Activated naive CD4-positive, alpha-beta T cell treated with anti-CD3 and anti-CD28 coated beads for 36 hours (primary cell): ENCODE measurements around the gene CPT1C. TPM values are rescaled to one million over a fixed set of nuclear protein-coding genes. Genes with fewer than 3 reads are reported as not detected.

Experiments
- CTCF ChIA-PET: fragments of 350-600 bp; sonication (Branson Sonifier 250); formaldehyde crosslinking; loops from one replicate; lab custom pipeline; 2021; ENCODE audit warnings: antibody characterized with exemption; lab: Charles Lee
- DNase-seq: peaks from one replicate; pipeline ENCODE4 v3.0.0-alpha.2; 2020
- H3K27ac Mint-ChIP-seq: one replicate; pipeline ENCODE4 v1.8.0; 2021; ENCODE audit warnings: mild to moderate bottlenecking, mixed read lengths
- H3K27me3 Mint-ChIP-seq: one replicate; pipeline ENCODE4 v1.8.0; 2021; ENCODE audit warnings: low read depth, mixed read lengths
- H3K36me3 Mint-ChIP-seq: one replicate; pipeline ENCODE4 v1.8.0; 2021; ENCODE audit warnings: low read depth, mixed read lengths
- H3K4me1 Mint-ChIP-seq: one replicate; pipeline ENCODE4 v1.8.0; 2021; ENCODE audit warnings: low read depth, mixed read lengths
- H3K4me3 Mint-ChIP-seq: one replicate; pipeline ENCODE4 v1.8.0; 2021; ENCODE audit warnings: mild to moderate bottlenecking, moderate library complexity, mixed read lengths
- H3K9me3 Mint-ChIP-seq: one replicate; pipeline ENCODE4 v1.8.0; 2021; ENCODE audit warnings: mixed read lengths
- intact Hi-C: fragments of 100-400 bp; cut with micrococcal nuclease; formaldehyde crosslinking; loops from one replicate; pipeline ENCODE4 v1.15.1; 2023
- total RNA-seq, 2 experiments: library from RNA; stranded (reverse); gene quantifications; one replicate each; pipeline ENCODE4 v1.2.3, GENCODE V29; 2021

Gene CPT1C
- total RNA-seq, 2 experiments from 2014 or later, result 0.32 to 0.48 TPM

GRCh38 chr19:49727217-49728030 lies 36.5 kb downstream of the CPT1C start:
- H3K4me3 Mint-ChIP-seq, result no peak overlapping the region

GRCh38 chr19:49730166-49730565 lies 39.2 kb downstream of the CPT1C start:
- Mint-ChIP-seq H3K9me3 (no peaks in the 10 kb centered on the region), H3K36me3 (no peaks in the 10 kb centered on the region), H3K27me3 (no peaks in the 10 kb centered on the region), H3K4me3 (no peak overlapping the region), H3K27ac (no peak overlapping the region), H3K4me1 (no peaks in the 10 kb centered on the region)
- CTCF ChIA-PET, result interaction anchor here (1.4 kb wide), 1 partner anchor 12 kb away, joined by 4 read pairs; no protein-coding TSS in a partner anchor
- no peak for DNase-seq
- intact Hi-C loops, result no loop called here

More at GRCh38 chr19:49727217-49728030, 36.5 kb downstream of the CPT1C start:
- Mint-ChIP-seq H3K27ac (no peak overlapping the region), H3K4me1 (no peaks in the 10 kb centered on the region), H3K27me3 (no peaks in the 10 kb centered on the region), H3K9me3 (no peaks in the 10 kb centered on the region), H3K36me3 (peaks cover 5% of the 10 kb centered on the region)
- DNase-seq, result no peak
- intact Hi-C loops, result no loop called here
- CTCF ChIA-PET, result no interaction called here

- H3K4me1 Mint-ChIP-seq, result peaks cover 2% of the 10 kb centered on the region
- no peaks in the 10 kb centered on the region for H3K9me3 Mint-ChIP-seq
- no peaks in the 10 kb centered on the region for H3K36me3 Mint-ChIP-seq
- no peak overlapping the region for H3K27ac Mint-ChIP-seq
- CTCF ChIA-PET, result no interaction called here
- no peak overlapping the region for H3K4me3 Mint-ChIP-seq
- no peak for DNase-seq
- no peaks in the 10 kb centered on the region for H3K27me3 Mint-ChIP-seq
- intact Hi-C loops, result no loop called here
Measured at GRCh38 chr19:49738268-49738667, 47.4 kb downstream of the CPT1C start.

GRCh38 chr19:49739098-49739497 lies 48.2 kb downstream of the CPT1C start:
- no peak for DNase-seq
- intact Hi-C loops, result no loop called here
- H3K4me1 Mint-ChIP-seq, result peaks cover 2% of the 10 kb centered on the region
- CTCF ChIA-PET, result no interaction called here
- no peaks in the 10 kb centered on the region for H3K27me3 Mint-ChIP-seq
- no peak overlapping the region for H3K4me3 Mint-ChIP-seq
- no peaks in the 10 kb centered on the region for H3K9me3 Mint-ChIP-seq
- H3K27ac Mint-ChIP-seq, result no peak overlapping the region
- H3K36me3 Mint-ChIP-seq, result no peaks in the 10 kb centered on the region

- Mint-ChIP-seq H3K36me3 (no peaks in the 10 kb centered on the region), H3K27me3 (no peaks in the 10 kb centered on the region), H3K27ac (no peak overlapping the region), H3K4me1 (peaks cover 2% of the 10 kb centered on the region), H3K4me3 (no peak overlapping the region), H3K9me3 (no peaks in the 10 kb centered on the region)
- CTCF ChIA-PET, result interaction anchor here (0.7 kb wide), 1 partner anchor 29 kb away, joined by 3 read pairs; no protein-coding TSS in a partner anchor
- intact Hi-C loops, result no loop called here
- no peak for DNase-seq
Measured at GRCh38 chr19:49739933-49740332, 49.0 kb downstream of the CPT1C start.

- no peaks in the 10 kb centered on the region for H3K27me3 Mint-ChIP-seq
- H3K9me3 Mint-ChIP-seq, result no peaks in the 10 kb centered on the region
- intact Hi-C loops, result no loop called here
- H3K27ac Mint-ChIP-seq, result no peak overlapping the region
- no peak for DNase-seq
- CTCF ChIA-PET, result interaction anchor here (1.0 kb wide), 1 partner anchor 10 kb away, joined by 3 read pairs; no protein-coding TSS in a partner anchor
- no peak overlapping the region for H3K4me3 Mint-ChIP-seq
- H3K36me3 Mint-ChIP-seq, result no peaks in the 10 kb centered on the region
- peaks cover 2% of the 10 kb centered on the region for H3K4me1 Mint-ChIP-seq
Measured at GRCh38 chr19:49741210-49741844, 50.4 kb downstream of the CPT1C start.

- CTCF ChIA-PET, result no interaction called here
- DNase-seq, result no peak
- no peaks in the 10 kb centered on the region for H3K4me1 Mint-ChIP-seq
- intact Hi-C loops, result no loop called here
- no peaks in the 10 kb centered on the region for H3K27me3 Mint-ChIP-seq
- no peaks in the 10 kb centered on the region for H3K36me3 Mint-ChIP-seq
- H3K9me3 Mint-ChIP-seq, result no peaks in the 10 kb centered on the region
- H3K27ac Mint-ChIP-seq, result no peak overlapping the region
- H3K4me3 Mint-ChIP-seq, result no peak overlapping the region
Measured at GRCh38 chr19:49744946-49745381, 54.0 kb downstream of the CPT1C start.

- Mint-ChIP-seq H3K4me3 (no peak overlapping the region), H3K27ac (no peak overlapping the region), H3K27me3 (no peaks in the 10 kb centered on the region), H3K9me3 (no peaks in the 10 kb centered on the region), H3K4me1 (no peaks in the 10 kb centered on the region), H3K36me3 (no peaks in the 10 kb centered on the region)
- CTCF ChIA-PET, result no interaction called here
- intact Hi-C loops, result no loop called here
- DNase-seq, result peak; percentile 46
Measured at GRCh38 chr19:49746206-49746958, 55.5 kb downstream of the CPT1C start.

- no peaks in the 10 kb centered on the region for H3K27me3 Mint-ChIP-seq
- no peak overlapping the region for H3K4me3 Mint-ChIP-seq
- DNase-seq, result no peak
- H3K27ac Mint-ChIP-seq, result no peak overlapping the region
- CTCF ChIA-PET, result interaction anchor here (0.6 kb wide), 2 partner anchors 9 to 14 kb away, joined by 3 read pairs; no protein-coding TSS in a partner anchor
- H3K36me3 Mint-ChIP-seq, result no peaks in the 10 kb centered on the region
- no peaks in the 10 kb centered on the region for H3K9me3 Mint-ChIP-seq
- no peaks in the 10 kb centered on the region for H3K4me1 Mint-ChIP-seq
- intact Hi-C loops, result no loop called here
Measured at GRCh38 chr19:49749055-49749716, 58.3 kb downstream of the CPT1C start.

- CTCF ChIA-PET, result no interaction called here
- Mint-ChIP-seq H3K27ac (no peak overlapping the region), H3K4me1 (no peaks in the 10 kb centered on the region), H3K27me3 (no peaks in the 10 kb centered on the region), H3K36me3 (no peaks in the 10 kb centered on the region), H3K4me3 (no peak overlapping the region), H3K9me3 (no peaks in the 10 kb centered on the region)
- intact Hi-C loops, result no loop called here
- no peak for DNase-seq
Measured at GRCh38 chr19:49749771-49750170, 58.9 kb downstream of the CPT1C start.

GRCh38 chr19:49752701-49753100 lies 61.8 kb downstream of the CPT1C start:
- Mint-ChIP-seq H3K36me3 (no peaks in the 10 kb centered on the region), H3K9me3 (peaks cover 5% of the 10 kb centered on the region), H3K4me3 (no peak overlapping the region), H3K27ac (no peak overlapping the region), H3K27me3 (no peaks in the 10 kb centered on the region), H3K4me1 (no peaks in the 10 kb centered on the region)
- intact Hi-C loops, result no loop called here
- CTCF ChIA-PET, result no interaction called here
- no peak for DNase-seq

GRCh38 chr19:49755956-49756355 lies 65.0 kb downstream of the CPT1C start:
- Mint-ChIP-seq H3K27ac (no peak overlapping the region), H3K27me3 (no peaks in the 10 kb centered on the region), H3K4me1 (no peaks in the 10 kb centered on the region), H3K4me3 (no peak overlapping the region), H3K36me3 (no peaks in the 10 kb centered on the region), H3K9me3 (peaks cover 5% of the 10 kb centered on the region)
- DNase-seq, result no peak
- CTCF ChIA-PET, result no interaction called here
- intact Hi-C loops, result no loop called here
